ENCODE results near the gene CHIT1. TPM values are rescaled to one million over a fixed set of nuclear protein-coding genes. Genes with fewer than 3 reads are reported as not detected.

Gene CHIT1
- total and polyA plus RNA-seq, 2 of the 8 experiments (the other 6 are each of a cell fraction or from before 2014, with no cell fraction given), result not detected

DNA sequence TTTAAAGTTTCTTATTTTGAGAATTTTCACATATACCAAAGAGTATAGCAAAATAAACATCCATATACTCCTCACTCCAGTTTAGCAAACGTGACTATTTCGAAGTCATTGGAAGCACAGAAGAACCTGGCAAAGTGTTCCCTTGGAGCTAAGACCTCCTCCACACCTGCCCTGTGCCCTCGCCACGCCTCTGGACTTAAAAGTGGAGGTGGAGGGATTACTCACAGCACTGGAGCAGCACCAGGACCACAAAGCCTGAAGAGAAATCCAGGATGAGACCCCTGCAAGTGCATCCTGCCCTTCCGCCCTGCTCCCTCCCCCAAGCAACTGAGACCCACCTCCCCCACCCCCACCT, 43.4 kb downstream of the CHIT1 start (continued):
- TF ChIP-seq, protein P1, sequence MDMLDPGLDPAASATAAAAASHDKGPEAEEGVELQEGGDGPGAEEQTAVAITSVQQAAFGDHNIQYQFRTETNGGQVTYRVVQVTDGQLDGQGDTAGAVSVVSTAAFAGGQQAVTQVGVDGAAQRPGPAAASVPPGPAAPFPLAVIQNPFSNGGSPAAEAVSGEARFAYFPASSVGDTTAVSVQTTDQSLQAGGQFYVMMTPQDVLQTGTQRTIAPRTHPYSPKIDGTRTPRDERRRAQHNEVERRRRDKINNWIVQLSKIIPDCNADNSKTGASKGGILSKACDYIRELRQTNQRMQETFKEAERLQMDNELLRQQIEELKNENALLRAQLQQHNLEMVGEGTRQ (IDR thresholded peaks at IDR 0.05; ENCODE audit: low read length), result no peak
- TF ChIP-seq, protein P2, sequence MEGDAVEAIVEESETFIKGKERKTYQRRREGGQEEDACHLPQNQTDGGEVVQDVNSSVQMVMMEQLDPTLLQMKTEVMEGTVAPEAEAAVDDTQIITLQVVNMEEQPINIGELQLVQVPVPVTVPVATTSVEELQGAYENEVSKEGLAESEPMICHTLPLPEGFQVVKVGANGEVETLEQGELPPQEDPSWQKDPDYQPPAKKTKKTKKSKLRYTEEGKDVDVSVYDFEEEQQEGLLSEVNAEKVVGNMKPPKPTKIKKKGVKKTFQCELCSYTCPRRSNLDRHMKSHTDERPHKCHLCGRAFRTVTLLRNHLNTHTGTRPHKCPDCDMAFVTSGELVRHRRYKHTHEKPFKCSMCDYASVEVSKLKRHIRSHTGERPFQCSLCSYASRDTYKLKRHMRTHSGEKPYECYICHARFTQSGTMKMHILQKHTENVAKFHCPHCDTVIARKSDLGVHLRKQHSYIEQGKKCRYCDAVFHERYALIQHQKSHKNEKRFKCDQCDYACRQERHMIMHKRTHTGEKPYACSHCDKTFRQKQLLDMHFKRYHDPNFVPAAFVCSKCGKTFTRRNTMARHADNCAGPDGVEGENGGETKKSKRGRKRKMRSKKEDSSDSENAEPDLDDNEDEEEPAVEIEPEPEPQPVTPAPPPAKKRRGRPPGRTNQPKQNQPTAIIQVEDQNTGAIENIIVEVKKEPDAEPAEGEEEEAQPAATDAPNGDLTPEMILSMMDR (IDR thresholded peaks at IDR 0.05; ENCODE audit: control extremely low read depth in 1 of 3, insufficient read depth in 1 of 3, low read depth in 1 of 3, low read length in 3 of 3), result no peak

Data from H1 (cell line).